Left lung (tissue), 10 donors: ENCODE results near the gene ADAM15. TPM values are rescaled to one million over a fixed set of nuclear protein-coding genes. Genes with fewer than 3 reads are reported as not detected.
A peak's percentile ranks its signal among the peaks of the same experiment; 100 is the strongest.

Experiments
- ATAC-seq: fragments of 200-7000 bp; cut with Tn5 transposase; one replicate; pipeline ENCODE4 v1.9.1; 2020; ENCODE audit warnings: moderate library complexity
- DNase-seq, 4 donors: peaks; one replicate each; pipeline ENCODE4 v3.0.0-alpha.2; 2013 to 2020
- H3K27ac ChIP-seq, 2 donors: fragments of 200-600 bp; sonication (generic) in 1 of 2; one replicate each; pipeline versions ENCODE4 v1.5.0 to v1.8.0; 2020 to 2021
- H3K27me3 ChIP-seq, 2 donors: fragments of 200-600 bp; sonication (generic) in 1 of 2; one replicate each; pipeline versions ENCODE4 v1.5.0 to v1.8.0; 2020 to 2021
- H3K36me3 ChIP-seq, 2 donors: fragments of 200-600 bp; sonication (generic) in 1 of 2; one replicate each; pipeline versions ENCODE4 v1.5.0 to v1.8.0; 2020 to 2021
- H3K4me1 ChIP-seq, 2 donors: fragments of 200-600 bp; one replicate each; pipeline ENCODE4 v1.8.0; 2021
- H3K4me3 ChIP-seq, 2 donors: fragments of 200-600 bp; sonication (generic) in 1 of 2; one replicate each; pipeline versions ENCODE4 v1.5.0 to v1.8.0; 2020 to 2021; ENCODE audit warnings: mild to moderate bottlenecking in 1 of 2
- H3K9me3 ChIP-seq, 2 donors: fragments of 200-600 bp; sonication (generic) in 1 of 2; one replicate each; pipeline versions ENCODE4 v1.5.0 to v1.8.0; 2020 to 2021
- intact Hi-C, 2 donors: fragments of 100-400 bp; cut with DNase I; formaldehyde crosslinking; loops; one replicate each; pipeline versions ENCODE4 v1.11.2 to v1.14.2; 2022
- polyA plus RNA-seq, 6 donors: library from polyadenylated mRNA; unstranded; fragments of 120-200 nt; gene quantifications; one replicate each; pipeline ENCODE4 v1.2.1, GENCODE V29; 2013; ENCODE audit not compliant: insufficient read length in 6 of 6
- total RNA-seq, 2 donors: library from RNA; stranded (reverse); fragmentation: NEBNext Ultra II Directional; extraction: Animal tissue kit (Norgen Biotek cat#: 25700); gene quantifications; one replicate each; pipeline ENCODE4 v1.2.1, GENCODE V29; 2021
- TF ChIP-seq, protein P1 (sequence below), 2 donors: fragments of 200-600 bp; sonication (generic) in 1 of 2; IDR thresholded peaks; one replicate each; pipeline versions ENCODE4 v1.5.0 to v1.8.0; 2021; ENCODE audit warnings: antibody characterized with exemption in 2 of 2
- donor health status: DM: no; HTN: yes; CAD: no.
- donor health status: DM: no; HTN: no; CAD: no.

Gene ADAM15
- total and polyA plus RNA-seq, 8 donors, result 54.4 to 172 (median 78.2) TPM

DNA sequence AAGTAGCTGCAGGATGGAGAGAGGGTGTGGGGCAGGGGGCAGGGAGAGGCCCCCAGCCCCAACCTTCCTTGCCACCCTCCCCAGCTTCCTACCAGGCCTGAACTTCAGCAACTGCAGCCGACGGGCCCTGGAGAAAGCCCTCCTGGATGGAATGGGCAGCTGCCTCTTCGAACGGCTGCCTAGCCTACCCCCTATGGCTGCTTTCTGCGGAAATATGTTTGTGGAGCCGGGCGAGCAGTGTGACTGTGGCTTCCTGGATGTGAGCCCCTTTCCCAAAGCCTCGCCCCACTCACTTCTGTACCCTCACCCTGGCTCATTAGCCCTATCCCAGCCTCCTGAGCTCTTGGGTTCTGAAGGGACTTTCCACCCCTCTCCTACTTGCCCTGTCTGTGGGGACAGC, 6.0 kb downstream of the ADAM15 start:
- no peak for ATAC-seq
- intact Hi-C loops, result no loop called here
- TF ChIP-seq, protein P1, sequence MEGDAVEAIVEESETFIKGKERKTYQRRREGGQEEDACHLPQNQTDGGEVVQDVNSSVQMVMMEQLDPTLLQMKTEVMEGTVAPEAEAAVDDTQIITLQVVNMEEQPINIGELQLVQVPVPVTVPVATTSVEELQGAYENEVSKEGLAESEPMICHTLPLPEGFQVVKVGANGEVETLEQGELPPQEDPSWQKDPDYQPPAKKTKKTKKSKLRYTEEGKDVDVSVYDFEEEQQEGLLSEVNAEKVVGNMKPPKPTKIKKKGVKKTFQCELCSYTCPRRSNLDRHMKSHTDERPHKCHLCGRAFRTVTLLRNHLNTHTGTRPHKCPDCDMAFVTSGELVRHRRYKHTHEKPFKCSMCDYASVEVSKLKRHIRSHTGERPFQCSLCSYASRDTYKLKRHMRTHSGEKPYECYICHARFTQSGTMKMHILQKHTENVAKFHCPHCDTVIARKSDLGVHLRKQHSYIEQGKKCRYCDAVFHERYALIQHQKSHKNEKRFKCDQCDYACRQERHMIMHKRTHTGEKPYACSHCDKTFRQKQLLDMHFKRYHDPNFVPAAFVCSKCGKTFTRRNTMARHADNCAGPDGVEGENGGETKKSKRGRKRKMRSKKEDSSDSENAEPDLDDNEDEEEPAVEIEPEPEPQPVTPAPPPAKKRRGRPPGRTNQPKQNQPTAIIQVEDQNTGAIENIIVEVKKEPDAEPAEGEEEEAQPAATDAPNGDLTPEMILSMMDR (IDR thresholded peaks at IDR 0.05), result no peak

DNA sequence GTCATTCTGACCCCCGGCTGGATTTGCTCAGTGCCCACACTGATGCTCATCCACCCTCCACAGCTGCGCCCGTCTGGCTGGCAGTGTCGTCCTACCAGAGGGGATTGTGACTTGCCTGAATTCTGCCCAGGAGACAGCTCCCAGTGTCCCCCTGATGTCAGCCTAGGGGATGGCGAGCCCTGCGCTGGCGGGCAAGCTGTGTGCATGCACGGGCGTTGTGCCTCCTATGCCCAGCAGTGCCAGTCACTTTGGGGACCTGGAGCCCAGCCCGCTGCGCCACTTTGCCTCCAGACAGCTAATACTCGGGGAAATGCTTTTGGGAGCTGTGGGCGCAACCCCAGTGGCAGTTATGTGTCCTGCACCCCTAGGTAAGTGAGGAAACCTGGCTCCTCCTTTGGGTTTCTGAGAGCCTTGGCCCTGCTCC, 6.7 kb downstream of the ADAM15 start:
- intact Hi-C loops, result no loop called here
- TF ChIP-seq, protein P1 (IDR thresholded peaks at IDR 0.05), result no peak
- DNase-seq, result peak in 1 of 4 donors; percentile 53
- Histone ChIP-seq H3K27me3 (no peaks in the 10 kb centered on the region), H3K4me3 (no peak overlapping the region), H3K4me1 (peaks cover 6 to 33% of the 10 kb centered on the region in 2 donors), H3K36me3 (peaks cover 0 to 88% of the 10 kb centered on the region in 2 donors), H3K27ac (no peak overlapping the region), H3K9me3 (no peaks in the 10 kb centered on the region)
- ATAC-seq, result no peak

More for the DNA sequence above, 6.0 kb downstream of the ADAM15 start:
- Histone ChIP-seq H3K4me1 (peaks cover 0 to 33% of the 10 kb centered on the region in 2 donors), H3K36me3 (peaks cover 0 to 85% of the 10 kb centered on the region in 2 donors), H3K4me3 (no peak overlapping the region), H3K27ac (no peak overlapping the region), H3K27me3 (no peaks in the 10 kb centered on the region), H3K9me3 (no peaks in the 10 kb centered on the region)
- DNase-seq, result no peak

DNA sequence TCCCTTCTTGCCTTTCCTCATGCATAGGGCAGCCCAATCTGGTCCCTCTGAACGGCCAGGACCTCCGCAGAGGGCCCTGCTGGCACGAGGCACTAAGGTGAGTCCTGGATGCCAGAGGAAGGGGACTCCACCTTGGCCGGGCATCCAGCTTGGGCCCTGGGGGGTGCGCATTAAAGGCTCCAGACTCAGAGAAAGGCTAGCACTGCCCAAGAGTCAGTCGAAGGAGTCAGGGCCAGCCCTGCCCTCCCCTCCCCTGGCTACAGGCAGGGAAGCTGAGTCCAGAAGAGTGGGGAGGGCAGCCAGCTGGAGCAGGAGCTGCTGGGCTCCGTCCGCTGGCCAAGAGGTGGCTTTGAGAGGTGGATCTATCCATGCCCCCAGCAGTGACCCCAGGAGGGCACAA, 9.6 kb downstream of the ADAM15 start:
- peaks cover 12 to 43% of the 10 kb centered on the region in 2 donors for H3K4me1 ChIP-seq
- TF ChIP-seq, protein P1 (IDR thresholded peaks at IDR 0.05), result no peak

DNA sequence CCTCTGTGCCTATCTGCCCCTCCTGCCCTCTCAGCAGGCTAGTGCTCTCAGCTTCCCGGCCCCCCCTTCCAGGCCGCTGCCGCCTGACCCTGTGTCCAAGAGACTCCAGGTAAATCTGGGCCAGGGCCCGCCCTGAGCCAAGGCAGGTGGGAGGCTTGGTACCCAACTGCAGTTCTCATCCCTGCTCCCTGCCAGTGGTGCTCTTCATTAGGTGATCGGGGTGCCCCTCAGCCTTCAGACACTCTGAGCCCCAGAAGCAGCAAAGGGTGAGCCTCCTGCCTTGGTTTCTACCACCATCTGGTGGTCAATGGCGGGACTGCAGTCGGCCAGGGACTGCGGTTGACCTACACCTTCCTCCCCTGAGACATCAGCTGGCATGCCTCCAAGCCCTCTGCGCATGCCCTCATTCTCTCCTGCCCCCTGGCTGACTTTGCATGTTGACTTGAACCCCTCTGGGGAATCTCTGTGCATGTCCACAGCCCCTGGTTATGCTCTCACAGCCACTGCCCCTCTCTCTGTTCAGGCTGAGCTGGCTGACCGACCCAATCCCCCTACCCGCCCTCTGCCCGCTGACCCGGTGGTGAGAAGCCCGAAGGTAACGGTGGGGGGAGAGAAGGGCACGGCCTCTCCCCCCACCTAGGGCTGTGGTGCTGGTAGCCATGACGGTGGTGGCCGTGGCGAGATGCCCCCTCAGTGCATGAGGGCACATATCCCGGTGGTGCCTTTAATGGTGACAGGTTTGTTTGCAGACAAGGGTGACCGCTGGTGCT, 10.4 kb downstream of the ADAM15 start:
- TF ChIP-seq, protein P1 (IDR thresholded peaks at IDR 0.05), result peak; percentile 99 to 100
- ATAC-seq (peak; percentile 62), DNase-seq (peak; percentile 59 to 93 (median 84))
- Histone ChIP-seq H3K4me3 (no peak overlapping the region), H3K4me1 (peaks cover 12 to 43% of the 10 kb centered on the region in 2 donors), H3K27me3 (no peaks in the 10 kb centered on the region), H3K27ac (no peak overlapping the region), H3K9me3 (no peaks in the 10 kb centered on the region), H3K36me3 (peaks cover 0 to 58% of the 10 kb centered on the region in 2 donors)
- intact Hi-C loops, result loop anchor here in 1 of 2 donors (10.0 kb wide), 1 partner anchor 107 kb away; the partner anchor contains the start of gene PBXIP1

More for the DNA sequence above, 9.6 kb downstream of the ADAM15 start:
- Histone ChIP-seq H3K36me3 (peaks cover 0 to 66% of the 10 kb centered on the region in 2 donors), H3K9me3 (no peaks in the 10 kb centered on the region), H3K27ac (no peak overlapping the region), H3K27me3 (no peaks in the 10 kb centered on the region), H3K4me3 (no peak overlapping the region)
- intact Hi-C loops, result loop anchor here in 1 of 2 donors (10.0 kb wide), 1 partner anchor 106 kb away; the partner anchor contains the start of gene PBXIP1
- DNase-seq (no peak), ATAC-seq (no peak)

DNA sequence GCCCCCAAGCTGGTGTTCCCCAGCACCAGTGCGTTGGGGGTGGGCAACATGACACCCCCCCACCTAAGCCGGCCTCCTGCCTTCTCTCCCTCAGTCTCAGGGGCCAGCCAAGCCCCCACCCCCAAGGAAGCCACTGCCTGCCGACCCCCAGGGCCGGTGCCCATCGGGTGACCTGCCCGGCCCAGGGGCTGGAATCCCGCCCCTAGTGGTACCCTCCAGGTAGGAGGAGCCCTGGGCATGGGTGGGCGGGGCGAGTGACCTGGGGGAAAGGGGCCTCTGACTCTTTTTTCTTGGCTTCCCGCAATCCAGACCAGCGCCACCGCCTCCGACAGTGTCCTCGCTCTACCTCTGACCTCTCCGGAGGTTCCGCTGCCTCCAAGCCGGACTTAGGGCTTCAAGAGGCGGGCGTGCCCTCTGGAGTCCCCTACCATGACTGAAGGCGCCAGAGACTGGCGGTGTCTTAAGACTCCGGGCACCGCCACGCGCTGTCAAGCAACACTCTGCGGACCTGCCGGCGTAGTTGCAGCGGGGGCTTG, 11.1 kb downstream of the ADAM15 start:
- no peak for DNase-seq
- Histone ChIP-seq H3K4me1 (peaks cover 12 to 43% of the 10 kb centered on the region in 2 donors), H3K9me3 (no peaks in the 10 kb centered on the region), H3K36me3 (peaks cover 0 to 54% of the 10 kb centered on the region in 2 donors), H3K4me3 (no peak overlapping the region), H3K27ac (no peak overlapping the region), H3K27me3 (no peaks in the 10 kb centered on the region)
- ATAC-seq, result no peak
- intact Hi-C loops, result loop anchor here in 1 of 2 donors (10.0 kb wide), 1 partner anchor 107 kb away; the partner anchor contains the start of gene PBXIP1
- TF ChIP-seq, protein P1 (IDR thresholded peaks at IDR 0.05), result no peak
